Neuron (in vitro differentiated cells): ENCODE results near the gene PEAK1.

Experiments used
- H2AFZ ChIP-seq: one replicate; pipeline ENCODE4 v1.6.1; 2013; ENCODE audit warnings: low read depth, mild to moderate bottlenecking, inconsistent platforms, low read length, moderate library complexity
- H3K27me3 ChIP-seq: one replicate; pipeline ENCODE4 v1.6.1; 2013; ENCODE audit warnings: low read length; ENCODE audit not compliant: insufficient read depth
- H3K36me3 ChIP-seq: one replicate; pipeline ENCODE4 v1.6.1; 2013; ENCODE audit warnings: low read length; ENCODE audit not compliant: insufficient read depth
- H3K4me1 ChIP-seq: one replicate; pipeline ENCODE4 v1.6.1; 2013; ENCODE audit warnings: low read length; ENCODE audit not compliant: insufficient read depth
- H3K4me3 ChIP-seq: 2 replicates; pipeline ENCODE4 v1.5.1; 2013; ENCODE audit warnings: mild to moderate bottlenecking, low read length, moderate library complexity
- H3K9me3 ChIP-seq: one replicate; pipeline ENCODE4 v1.6.1; 2013; ENCODE audit warnings: low read length

The PEAK1 gene

GRCh38 chr15:77119446-77119845 is 300.5 kb downstream of the PEAK1 start:
- Histone ChIP-seq H2AFZ (no peak overlapping the region), H3K4me1 (no peaks in the 10 kb centered on the region), H3K4me3 (no peak overlapping the region), H3K36me3 (peaks cover 4% of the 10 kb centered on the region), H3K27me3 (no peaks in the 10 kb centered on the region), H3K9me3 (no peaks in the 10 kb centered on the region)

- Histone ChIP-seq H3K27me3 (no peaks in the 10 kb centered on the region), H3K4me3 (no peak overlapping the region), H3K9me3 (no peaks in the 10 kb centered on the region), H3K36me3 (peaks cover 9% of the 10 kb centered on the region), H2AFZ (no peak overlapping the region), H3K4me1 (no peaks in the 10 kb centered on the region)
Measured at GRCh38 chr15:77118882-77119321, 301.0 kb downstream of the PEAK1 start.

GRCh38 chr15:77115179-77115578 is 304.7 kb downstream of the PEAK1 start:
- H3K27me3 ChIP-seq: no peaks in the 10 kb centered on the region
- H3K4me3 ChIP-seq: no peak overlapping the region
- peaks cover 12% of the 10 kb centered on the region for H3K36me3 ChIP-seq
- H2AFZ ChIP-seq: no peak overlapping the region
- H3K4me1 ChIP-seq: no peaks in the 10 kb centered on the region
- H3K9me3 ChIP-seq: no peaks in the 10 kb centered on the region

- peaks cover 12% of the 10 kb centered on the region for H3K36me3 ChIP-seq
- no peak overlapping the region for H2AFZ ChIP-seq
- peaks cover 3% of the 10 kb centered on the region for H3K4me1 ChIP-seq
- no peaks in the 10 kb centered on the region for H3K27me3 ChIP-seq
- H3K4me3 ChIP-seq: no peak overlapping the region
- H3K9me3 ChIP-seq: no peaks in the 10 kb centered on the region
Measured at GRCh38 chr15:77112838-77113504, 306.9 kb downstream of the PEAK1 start.

GRCh38 chr15:77111789-77112188 is 308.1 kb downstream of the PEAK1 start:
- H3K27me3 ChIP-seq: no peaks in the 10 kb centered on the region
- H3K4me1 ChIP-seq: peaks cover 14% of the 10 kb centered on the region
- H3K4me3 ChIP-seq: no peak overlapping the region
- no peaks in the 10 kb centered on the region for H3K9me3 ChIP-seq
- peaks cover 12% of the 10 kb centered on the region for H3K36me3 ChIP-seq
- H2AFZ ChIP-seq: no peak overlapping the region

GRCh38 chr15:77107531-77108355 is 312.2 kb downstream of the PEAK1 start:
- Histone ChIP-seq H3K36me3 (no peaks in the 10 kb centered on the region), H3K9me3 (no peaks in the 10 kb centered on the region), H3K27me3 (no peaks in the 10 kb centered on the region), H2AFZ (no peak overlapping the region), H3K4me1 (peaks cover 16% of the 10 kb centered on the region), H3K4me3 (no peak overlapping the region)

- no peaks in the 10 kb centered on the region for H3K9me3 ChIP-seq
- H3K4me1 ChIP-seq: peaks cover 16% of the 10 kb centered on the region
- H3K4me3 ChIP-seq: no peak overlapping the region
- no peaks in the 10 kb centered on the region for H3K27me3 ChIP-seq
- H3K36me3 ChIP-seq: no peaks in the 10 kb centered on the region
- no peak overlapping the region for H2AFZ ChIP-seq
Measured at GRCh38 chr15:77107068-77107467, 312.8 kb downstream of the PEAK1 start.

- Histone ChIP-seq H2AFZ (no peak overlapping the region), H3K27me3 (no peaks in the 10 kb centered on the region), H3K4me3 (no peak overlapping the region), H3K4me1 (peaks cover 26% of the 10 kb centered on the region), H3K9me3 (no peaks in the 10 kb centered on the region), H3K36me3 (no peaks in the 10 kb centered on the region)
Measured at GRCh38 chr15:77104155-77104554, 315.7 kb downstream of the PEAK1 start.

- Histone ChIP-seq H3K9me3 (no peaks in the 10 kb centered on the region), H3K36me3 (no peaks in the 10 kb centered on the region), H3K4me3 (no peak overlapping the region), H3K4me1 (peaks cover 23% of the 10 kb centered on the region), H3K27me3 (no peaks in the 10 kb centered on the region), H2AFZ (no peak overlapping the region)
Measured at GRCh38 chr15:77099741-77100463, 320.0 kb downstream of the PEAK1 start.

- Histone ChIP-seq H3K9me3 (no peaks in the 10 kb centered on the region), H3K36me3 (no peaks in the 10 kb centered on the region), H3K4me1 (peaks cover 23% of the 10 kb centered on the region), H3K4me3 (no peak overlapping the region), H3K27me3 (no peaks in the 10 kb centered on the region), H2AFZ (no peak overlapping the region)
Measured at GRCh38 chr15:77098572-77098971, 321.3 kb downstream of the PEAK1 start.

GRCh38 chr15:77097921-77098320 is 322.0 kb downstream of the PEAK1 start:
- peaks cover 23% of the 10 kb centered on the region for H3K4me1 ChIP-seq
- no peaks in the 10 kb centered on the region for H3K27me3 ChIP-seq
- H2AFZ ChIP-seq: no peak overlapping the region
- H3K36me3 ChIP-seq: no peaks in the 10 kb centered on the region
- no peaks in the 10 kb centered on the region for H3K9me3 ChIP-seq
- no peak overlapping the region for H3K4me3 ChIP-seq

GRCh38 chr15:77097248-77097721 is 322.6 kb downstream of the PEAK1 start:
- no peaks in the 10 kb centered on the region for H3K36me3 ChIP-seq
- no peaks in the 10 kb centered on the region for H3K27me3 ChIP-seq
- peaks cover 23% of the 10 kb centered on the region for H3K4me1 ChIP-seq
- no peaks in the 10 kb centered on the region for H3K9me3 ChIP-seq
- no peak overlapping the region for H3K4me3 ChIP-seq
- no peak overlapping the region for H2AFZ ChIP-seq

- Histone ChIP-seq H3K4me3 (no peak overlapping the region), H3K9me3 (no peaks in the 10 kb centered on the region), H3K27me3 (no peaks in the 10 kb centered on the region), H3K36me3 (no peaks in the 10 kb centered on the region), H3K4me1 (peaks cover 20% of the 10 kb centered on the region), H2AFZ (no peak overlapping the region)
Measured at GRCh38 chr15:77096541-77096940, 323.4 kb downstream of the PEAK1 start.
